ENCODE data around the gene TM2D3.

DNA sequence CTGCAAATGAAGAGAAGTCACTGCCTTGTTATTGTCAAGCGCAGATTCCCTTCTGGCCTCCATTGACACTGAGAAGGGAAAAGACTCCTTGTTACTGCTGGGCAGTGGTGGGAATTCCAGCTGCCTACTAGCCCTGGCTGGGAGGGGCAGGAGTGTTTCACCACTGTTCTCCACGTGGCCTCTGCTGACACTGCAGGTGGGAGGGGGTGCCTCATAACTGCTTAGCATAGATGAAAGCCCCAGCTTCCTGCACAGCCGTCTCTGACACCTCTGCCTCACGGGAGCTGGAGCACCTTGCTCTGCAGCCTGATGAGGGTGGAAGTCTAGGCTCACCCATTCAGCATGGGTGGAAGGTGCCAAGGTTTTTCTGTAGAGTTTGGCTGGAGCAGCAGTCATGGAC is 52.1 kb downstream of the TM2D3 start:
- TF ChIP-seq, protein P1, sequence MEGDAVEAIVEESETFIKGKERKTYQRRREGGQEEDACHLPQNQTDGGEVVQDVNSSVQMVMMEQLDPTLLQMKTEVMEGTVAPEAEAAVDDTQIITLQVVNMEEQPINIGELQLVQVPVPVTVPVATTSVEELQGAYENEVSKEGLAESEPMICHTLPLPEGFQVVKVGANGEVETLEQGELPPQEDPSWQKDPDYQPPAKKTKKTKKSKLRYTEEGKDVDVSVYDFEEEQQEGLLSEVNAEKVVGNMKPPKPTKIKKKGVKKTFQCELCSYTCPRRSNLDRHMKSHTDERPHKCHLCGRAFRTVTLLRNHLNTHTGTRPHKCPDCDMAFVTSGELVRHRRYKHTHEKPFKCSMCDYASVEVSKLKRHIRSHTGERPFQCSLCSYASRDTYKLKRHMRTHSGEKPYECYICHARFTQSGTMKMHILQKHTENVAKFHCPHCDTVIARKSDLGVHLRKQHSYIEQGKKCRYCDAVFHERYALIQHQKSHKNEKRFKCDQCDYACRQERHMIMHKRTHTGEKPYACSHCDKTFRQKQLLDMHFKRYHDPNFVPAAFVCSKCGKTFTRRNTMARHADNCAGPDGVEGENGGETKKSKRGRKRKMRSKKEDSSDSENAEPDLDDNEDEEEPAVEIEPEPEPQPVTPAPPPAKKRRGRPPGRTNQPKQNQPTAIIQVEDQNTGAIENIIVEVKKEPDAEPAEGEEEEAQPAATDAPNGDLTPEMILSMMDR (IDR thresholded peaks at IDR 0.05): no peak
- TF ChIP-seq POLR2A (IDR thresholded peaks at IDR 0.05): no peak
